HepG2 (cell line): ENCODE results near the gene MBD2. TPM values are rescaled to one million over a fixed set of nuclear protein-coding genes. Genes with fewer than 3 reads are reported as not detected.

Experiments
- ATAC-seq: fragments of 200-7000 bp; cut with Tn5 transposase; 3 replicates; pipeline ENCODE4 v1.9.1; 2020; ENCODE audit warnings: mild to moderate bottlenecking, moderate library complexity
- BruUV-seq: library from RNA; stranded (reverse); fragments of 400-500 nt; replicated peaks from 2 replicates; lab custom pipeline; 2021; lab: Mats Ljungman, UMichigan
- CTCF ChIA-PET: fragments of 300-600 bp; formaldehyde crosslinking; extraction: SDS; loops from one replicate; lab custom pipeline; 2021; ENCODE audit warnings: low total read pairs, inconsistent platforms, low intra/inter-chr PET ratio; lab: Yijun Ruan, JAX
- POLR2A ChIA-PET: fragments of 350-600 bp; sonication (Branson Sonifier 250); formaldehyde crosslinking; loops from one replicate; lab custom pipeline; 2020; ENCODE audit warnings: antibody characterized with exemption, inconsistent platforms; lab: Yijun Ruan, JAX
- DNase-seq: peaks from one replicate; pipeline ENCODE4 v3.0.0-alpha.2; 2015; ENCODE audit warnings: low spot score
- FAIRE-seq: peaks from 3 replicates; lab custom pipeline; 2011; peaks lifted over from hg19 to GRCh38; lab: Jason Lieb, UNC
- H2AFZ ChIP-seq: one replicate; pipeline ENCODE4 v1.6.1; 2011; ENCODE audit warnings: low read length, inconsistent platforms
- H3K27ac ChIP-seq: fragments of 300-600 bp; 3 replicates; pipeline ENCODE4 v1.8.0; 2011; ENCODE audit warnings: mixed run types, mild to moderate bottlenecking, mixed read lengths, low read length, inconsistent platforms; ENCODE audit not compliant: insufficient read depth; ENCODE audit errors: extremely low read length
- H3K27me3 ChIP-seq, 2 experiments: fragments of 200-600 bp in 1 of 2; 2 replicates in 1 of 2; 3 replicates in 1 of 2; pipeline versions ENCODE4 v1.6.0 to v1.8.0; 2011; ENCODE audit warnings: low read length in 2 of 2, mild to moderate bottlenecking in 2 of 2, moderate library complexity in 2 of 2, inconsistent platforms in 1 of 2; ENCODE audit not compliant: insufficient read depth in 2 of 2, control insufficient read depth in 1 of 2
- H3K36me3 ChIP-seq, 2 experiments: fragments of 200-600 bp in 1 of 2; replicated peaks in 1 of 2; 2 replicates in 1 of 2; 3 replicates in 1 of 2; pipeline versions ENCODE4 v1.5.1 to v1.8.0; 2011; ENCODE audit warnings: low read length in 2 of 2, inconsistent platforms in 1 of 2; ENCODE audit not compliant: insufficient read depth in 2 of 2, control insufficient read depth in 1 of 2
- H3K4me1 ChIP-seq: 2 replicates; pipeline ENCODE4 v1.5.1; 2012; ENCODE audit warnings: low read length, inconsistent platforms; ENCODE audit not compliant: insufficient read depth
- H3K4me2 ChIP-seq: 2 replicates; pipeline ENCODE4 v1.6.0; 2011; ENCODE audit warnings: low read depth, low read length, inconsistent platforms
- H3K4me3 ChIP-seq, 3 experiments: fragments of 200-600 bp in 1 of 3; sonication (generic), shearing (Covaris generic) in 1 of 3; replicated peaks in 1 of 3; 2 replicates each; pipeline ENCODE4 v1.5.1; 2011 to 2016; ENCODE audit warnings: low read length in 3 of 3, inconsistent platforms in 2 of 3, low read depth in 2 of 3, mild to moderate bottlenecking in 2 of 3, control low read depth in 1 of 3, mixed read lengths in 1 of 3; ENCODE audit not compliant: insufficient read depth in 1 of 3
- H3K79me2 ChIP-seq: one replicate; pipeline ENCODE4 v1.6.1; 2011; ENCODE audit warnings: low read length, inconsistent platforms; ENCODE audit not compliant: insufficient read depth
- H3K9ac ChIP-seq: 2 replicates; pipeline ENCODE4 v1.6.0; 2011; ENCODE audit warnings: mild to moderate bottlenecking, low read depth, low read length, inconsistent platforms; ENCODE audit not compliant: insufficient read depth
- H3K9me3 ChIP-seq: 2 replicates; pipeline ENCODE4 v1.5.1; 2012; ENCODE audit warnings: mild to moderate bottlenecking, low read length
- H4K20me1 ChIP-seq: 2 replicates; pipeline ENCODE4 v1.6.0; 2011; ENCODE audit warnings: inconsistent platforms, mild to moderate bottlenecking, low read length, moderate library complexity; ENCODE audit not compliant: insufficient read depth
- ADNP ChIP-seq: sonication (generic); formaldehyde crosslinking; IDR thresholded peaks from 2 replicates; pipeline ENCODE4 v1.4.0; 2020; ENCODE audit warnings: missing genetic modification reagents
- AHR ChIP-seq: IDR thresholded peaks from 2 replicates; pipeline ENCODE4 v1.6.1; 2018; ENCODE audit warnings: missing genetic modification reagents, missing compliant biosample characterization
- ELF3 ChIP-seq: IDR thresholded peaks from 2 replicates; pipeline ENCODE4 v1.6.1; 2016; ENCODE audit warnings: missing genetic modification reagents, missing compliant biosample characterization
- GTF2F1 ChIP-seq: fragments of 150-350 bp; IDR thresholded peaks from 2 replicates; pipeline ENCODE4 v1.6.1; 2014; ENCODE audit warnings: low read length
- HOXA7 ChIP-seq: sonication (generic); formaldehyde crosslinking; IDR thresholded peaks from 2 replicates; pipeline ENCODE4 v1.8.1; 2022; ENCODE audit warnings: mild to moderate bottlenecking, missing genetic modification reagents, moderate library complexity
- KMT2B ChIP-seq: IDR thresholded peaks from 2 replicates; pipeline ENCODE4 v1.6.1; 2016; ENCODE audit warnings: missing genetic modification reagents, missing compliant biosample characterization
- LCORL ChIP-seq, 2 experiments: fragments of 450-650 bp in 1 of 2; sonication (generic) in 1 of 2; formaldehyde crosslinking in 1 of 2; IDR thresholded peaks; 2 replicates each; pipeline versions ENCODE4 v1.5.0 to v1.6.1; 2017 to 2020; ENCODE audit warnings: antibody characterized with exemption in 1 of 2, missing genetic modification reagents in 1 of 2
- MEIS2 ChIP-seq: sonication (generic); formaldehyde crosslinking; IDR thresholded peaks from 2 replicates; pipeline ENCODE4 v1.9.0; 2021; ENCODE audit warnings: mild to moderate bottlenecking, missing genetic modification reagents
- MTA1 ChIP-seq: sonication (generic); formaldehyde crosslinking; IDR thresholded peaks from 2 replicates; pipeline ENCODE4 v1.4.0; 2020; ENCODE audit warnings: missing genetic modification reagents, mild to moderate bottlenecking, borderline replicate concordance
- NR2F1 ChIP-seq, 2 experiments: fragments of 450-650 bp in 1 of 2; formaldehyde crosslinking in 1 of 2; IDR thresholded peaks; 2 replicates each; pipeline versions ENCODE4 v1.5.0 to v1.6.1; 2016 to 2020; ENCODE audit warnings: mild to moderate bottlenecking in 1 of 2, missing compliant biosample characterization in 1 of 2, missing genetic modification reagents in 1 of 2, moderate library complexity in 1 of 2
- POLR2AphosphoS2 ChIP-seq: IDR thresholded peaks from 2 replicates; pipeline ENCODE4 v1.6.1; 2011; ENCODE audit warnings: low read depth, low read length, improper control_type of control experiment
- POLR2AphosphoS5 ChIP-seq: IDR thresholded peaks from 2 replicates; pipeline ENCODE4 v1.6.1; 2012; ENCODE audit warnings: low read depth, low read length
- RXRA ChIP-seq: sonication (generic); formaldehyde crosslinking; IDR thresholded peaks from 2 replicates; pipeline ENCODE4 v1.5.1; 2020; ENCODE audit warnings: missing genetic modification reagents
- SAFB2 ChIP-seq: sonication (generic); formaldehyde crosslinking; IDR thresholded peaks from 2 replicates; pipeline ENCODE4 v1.5.1; 2020; ENCODE audit warnings: missing genetic modification reagents, low read depth, mild to moderate bottlenecking, borderline replicate concordance
- SP4 ChIP-seq: sonication (generic); formaldehyde crosslinking; IDR thresholded peaks from 2 replicates; pipeline ENCODE4 v1.8.1; 2023; ENCODE audit warnings: mild to moderate bottlenecking, missing genetic modification reagents
- ZNF3 ChIP-seq: IDR thresholded peaks from 2 replicates; pipeline ENCODE4 v1.7.0; 2017; ENCODE audit warnings: inconsistent platforms
- ZNF354B ChIP-seq: sonication (generic); formaldehyde crosslinking; IDR thresholded peaks from 2 replicates; pipeline ENCODE4 v1.8.0; 2022; ENCODE audit warnings: mild to moderate bottlenecking, missing genetic modification reagents
- ZNF652 ChIP-seq: IDR thresholded peaks from 2 replicates; pipeline ENCODE4 v1.6.1; 2016; ENCODE audit warnings: low read depth, borderline replicate concordance
- WGBS: methylation state at CpG from one replicate; pipeline ENCODE4 v1.1.6; 2017; ENCODE audit warnings: low lambda C conversion rate; 5-methylcytosine and 5-hydroxymethylcytosine counted together
- in situ Hi-C: cut with HindIII; loops from 2 replicates; pipeline ENCODE4 v1.10.0; 2017; ENCODE audit warnings: low pct_unique_long_range_greater_than_20kb; ENCODE audit not compliant: extremely low pct_ligation_motif_present
- intact Hi-C: fragments of 100-400 bp; cut with micrococcal nuclease; formaldehyde crosslinking; loops from one replicate; pipeline ENCODE4 v1.10.0; 2022; ENCODE audit not compliant: unreplicated experiment
- polyA plus RNA-seq, 8 experiments: library from polyadenylated mRNA; depleted of rRNA in 3 of 8; stranded (reverse) in 7 of 8; unstranded in 1 of 8; fragments of >200 nt; fragmentation: Illumina TruSeq in 4 of 8; extraction: Trizol in 4 of 8; gene quantifications; 2 replicates each; pipeline versions ENCODE4 v1.2.1 to v1.2.3, GENCODE V29; 2011 to 2016; ENCODE audit warnings: low read depth in 4 of 8, missing spikeins in 1 of 8, mixed read lengths in 1 of 8; ENCODE audit not compliant: insufficient read depth in 1 of 8
- total RNA-seq, 5 experiments: library from RNA; depleted of rRNA; stranded (reverse); fragments of >200 nt; fragmentation: Illumina TruSeq; extraction: Trizol; gene quantifications; 2 replicates each; pipeline ENCODE4 v1.2.3, GENCODE V29; 2016; ENCODE audit warnings: low read depth in 1 of 5

The MBD2 gene
- total and polyA plus RNA-seq, 2 of the 13 experiments (the other 11 are each of a cell fraction or from before 2014, with no cell fraction given) = 19.1 to 38.5 TPM

DNA sequence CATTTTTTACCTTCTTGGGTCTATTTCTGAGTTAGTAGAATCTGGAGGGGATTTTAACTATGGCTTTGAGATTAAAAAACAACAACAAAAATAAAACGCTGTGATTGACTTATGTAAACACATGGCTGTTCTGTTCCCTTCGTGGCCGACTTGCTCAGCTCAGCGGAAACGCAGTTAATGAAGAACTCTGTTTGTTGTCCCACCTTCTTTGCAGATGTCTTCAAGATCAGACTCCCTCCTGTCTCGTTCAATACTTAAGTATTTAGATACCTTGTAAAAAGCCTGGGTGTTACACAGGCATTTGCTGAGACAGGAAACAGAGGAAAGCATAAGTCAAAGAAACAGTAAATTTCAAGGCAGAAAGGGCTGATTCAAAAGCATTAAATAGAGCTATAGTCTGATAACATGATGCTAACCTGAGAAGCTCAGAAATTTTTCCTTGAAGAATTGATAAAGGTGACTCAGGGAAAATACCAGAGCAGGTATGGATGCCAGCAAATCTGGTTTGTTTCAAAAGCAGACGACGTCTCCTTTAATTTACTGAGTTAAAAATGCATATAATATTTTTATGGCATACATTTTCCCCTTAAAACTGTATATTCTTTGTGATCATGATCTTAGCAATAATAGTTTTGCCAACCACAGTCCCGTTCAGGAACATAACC, 23.2 kb upstream of the MBD2 start:
- no TSS peak for BruUV-seq
- Histone ChIP-seq H3K27ac (no peak overlapping the region), H2AFZ (peak overlapping the region; percentile 88), H3K9ac (peak overlapping the region; percentile 49; the same call in 1 of the 2 replicates), H3K4me3 (peak overlapping the region; percentile 39 to 48 (median 44); a peak in 5 of 6 replicates), H3K4me2 (peak overlapping the region; percentile 79), H3K79me2 (no peaks in the 10 kb centered on the region), H4K20me1 (no peaks in the 10 kb centered on the region), H3K4me1 (peaks cover 47% of the 10 kb centered on the region), H3K27me3 (no peaks in the 10 kb centered on the region), H3K9me3 (no peaks in the 10 kb centered on the region), H3K36me3 (no peaks in the 10 kb centered on the region)
- WGBS = 53% methylated on average over 9 of the region's 9 CpGs
- intact Hi-C loops = loop anchor here (2.0 kb wide), 1 partner anchor 23 kb away; the partner anchor contains the start of gene MBD2
- ATAC-seq (no peak), FAIRE-seq (no peak), DNase-seq (no peak)
- in situ Hi-C loops = no loop called here
- CTCF ChIA-PET = no interaction called here
- POLR2A ChIA-PET = interaction anchor here (0.9 to 1.1 kb wide), 3 partner anchors 22 to 24 kb away, joined by 3 to 4 read pairs (median 4); partner anchors contain the start of genes MBD2 and POLI
- TF ChIP-seq KMT2B (CRISPR knock-in tag) (no peak), MEIS2 (CRISPR knock-in tag) (no peak), GTF2F1 (no peak), ZNF354B (no peak), LCORL (IDR thresholded peaks at IDR 0.05) (no peak), LCORL (CRISPR knock-in tag; IDR thresholded peaks at IDR 0.05) (no peak), POLR2AphosphoS2 (no peak), HOXA7 (CRISPR knock-in tag) (no peak), NR2F1 (CRISPR knock-in tag; IDR thresholded peaks at IDR 0.05) (no peak), RXRA (CRISPR knock-in tag) (no peak), POLR2AphosphoS5 (no peak), ZNF3 (no peak), MTA1 (CRISPR knock-in tag) (no peak), AHR (CRISPR knock-in tag) (no peak), ELF3 (CRISPR knock-in tag) (no peak), SAFB2 (no peak), ZNF652 (no peak), ADNP (CRISPR knock-in tag) (no peak), SP4 (CRISPR knock-in tag) (no peak)
